ENCODE data around the gene MFAP2.

MFAP2 gene

GRCh38 chr1:16980473-16981268, at the start of gene MFAP2:
Gene MFAP2 (minus strand): TSS chr1:16980620. CDS start chr1:16978273, 2,347 bp downstream.
- peaks cover 3% of the 10 kb centered on the region for H3K27me3 ChIP-seq (ENCODE audit: control insufficient read depth, insufficient read depth, low read length)
- no peaks in the 10 kb centered on the region for H3K36me3 ChIP-seq (ENCODE audit: control insufficient read depth, insufficient read depth, low read length)
- peak within 1 kb of the TSS; percentile 32 for H3K27ac ChIP-seq (ENCODE audit: low read depth, low read length)
- peaks cover 3% of the 10 kb centered on the region for H3K4me1 ChIP-seq (ENCODE audit: control insufficient read depth, insufficient read depth, low read length)
- peak within 1 kb of the TSS; percentile 56 for H3K4me3 ChIP-seq (ENCODE audit: low read length)
- H3K9ac ChIP-seq (ENCODE audit: low read length), result peak within 1 kb of the TSS; percentile 0

GRCh38 chr1:17030206-17030605, 49.8 kb upstream of the MFAP2 start:
- peaks cover 23% of the 10 kb centered on the region for H3K36me3 ChIP-seq (ENCODE audit: control insufficient read depth, insufficient read depth, low read length)
- H3K4me1 ChIP-seq (ENCODE audit: control insufficient read depth, insufficient read depth, low read length), result no peaks in the 10 kb centered on the region
- no peaks in the 10 kb centered on the region for H3K27me3 ChIP-seq (ENCODE audit: control insufficient read depth, insufficient read depth, low read length)
- no peak overlapping the region for H3K27ac ChIP-seq (ENCODE audit: low read depth, low read length)
- H3K4me3 ChIP-seq (ENCODE audit: low read length), result no peak overlapping the region
- no peak overlapping the region for H3K9ac ChIP-seq (ENCODE audit: low read length)

GRCh38 chr1:17028662-17029188, 48.3 kb upstream of the MFAP2 start:
- Histone ChIP-seq H3K4me3 (ENCODE audit: low read length) (no peak overlapping the region), H3K9ac (ENCODE audit: low read length) (no peak overlapping the region), H3K36me3 (ENCODE audit: control insufficient read depth, insufficient read depth, low read length) (peaks cover 26% of the 10 kb centered on the region), H3K4me1 (ENCODE audit: control insufficient read depth, insufficient read depth, low read length) (no peaks in the 10 kb centered on the region), H3K27ac (ENCODE audit: low read depth, low read length) (no peak overlapping the region), H3K27me3 (ENCODE audit: control insufficient read depth, insufficient read depth, low read length) (no peaks in the 10 kb centered on the region)

- Histone ChIP-seq H3K4me3 (ENCODE audit: low read length) (no peak overlapping the region), H3K27ac (ENCODE audit: low read depth, low read length) (no peak overlapping the region), H3K4me1 (ENCODE audit: control insufficient read depth, insufficient read depth, low read length) (no peaks in the 10 kb centered on the region), H3K9ac (ENCODE audit: low read length) (no peak overlapping the region), H3K36me3 (ENCODE audit: control insufficient read depth, insufficient read depth, low read length) (peaks cover 33% of the 10 kb centered on the region), H3K27me3 (ENCODE audit: control insufficient read depth, insufficient read depth, low read length) (no peaks in the 10 kb centered on the region)
Measured at GRCh38 chr1:17027900-17028299, 47.5 kb upstream of the MFAP2 start.

GRCh38 chr1:17027403-17027802, 47.0 kb upstream of the MFAP2 start:
- Histone ChIP-seq H3K27me3 (ENCODE audit: control insufficient read depth, insufficient read depth, low read length) (no peaks in the 10 kb centered on the region), H3K4me1 (ENCODE audit: control insufficient read depth, insufficient read depth, low read length) (no peaks in the 10 kb centered on the region), H3K9ac (ENCODE audit: low read length) (no peak overlapping the region), H3K4me3 (ENCODE audit: low read length) (no peak overlapping the region), H3K36me3 (ENCODE audit: control insufficient read depth, insufficient read depth, low read length) (peaks cover 32% of the 10 kb centered on the region), H3K27ac (ENCODE audit: low read depth, low read length) (no peak overlapping the region)

GRCh38 chr1:17024721-17025120, 44.3 kb upstream of the MFAP2 start:
- peaks cover 49% of the 10 kb centered on the region for H3K36me3 ChIP-seq (ENCODE audit: control insufficient read depth, insufficient read depth, low read length)

GRCh38 chr1:17023573-17023972, 43.2 kb upstream of the MFAP2 start:
- Histone ChIP-seq H3K4me1 (ENCODE audit: control insufficient read depth, insufficient read depth, low read length) (no peaks in the 10 kb centered on the region), H3K9ac (ENCODE audit: low read length) (no peak overlapping the region), H3K36me3 (ENCODE audit: control insufficient read depth, insufficient read depth, low read length) (peaks cover 52% of the 10 kb centered on the region), H3K4me3 (ENCODE audit: low read length) (no peak overlapping the region), H3K27me3 (ENCODE audit: control insufficient read depth, insufficient read depth, low read length) (no peaks in the 10 kb centered on the region), H3K27ac (ENCODE audit: low read depth, low read length) (no peak overlapping the region)

More at GRCh38 chr1:17024721-17025120, 44.3 kb upstream of the MFAP2 start:
- Histone ChIP-seq H3K9ac (ENCODE audit: low read length) (no peak overlapping the region), H3K4me1 (ENCODE audit: control insufficient read depth, insufficient read depth, low read length) (no peaks in the 10 kb centered on the region), H3K27ac (ENCODE audit: low read depth, low read length) (no peak overlapping the region), H3K4me3 (ENCODE audit: low read length) (no peak overlapping the region), H3K27me3 (ENCODE audit: control insufficient read depth, insufficient read depth, low read length) (no peaks in the 10 kb centered on the region)

GRCh38 chr1:17023102-17023501, 42.7 kb upstream of the MFAP2 start:
- no peak overlapping the region for H3K9ac ChIP-seq (ENCODE audit: low read length)
- no peaks in the 10 kb centered on the region for H3K4me1 ChIP-seq (ENCODE audit: control insufficient read depth, insufficient read depth, low read length)
- no peak overlapping the region for H3K4me3 ChIP-seq (ENCODE audit: low read length)
- H3K27ac ChIP-seq (ENCODE audit: low read depth, low read length), result no peak overlapping the region
- H3K36me3 ChIP-seq (ENCODE audit: control insufficient read depth, insufficient read depth, low read length), result peaks cover 51% of the 10 kb centered on the region
- no peaks in the 10 kb centered on the region for H3K27me3 ChIP-seq (ENCODE audit: control insufficient read depth, insufficient read depth, low read length)

GRCh38 chr1:17021896-17022295, 41.5 kb upstream of the MFAP2 start:
- no peak overlapping the region for H3K9ac ChIP-seq (ENCODE audit: low read length)

GRCh38 chr1:17020502-17020901, 40.1 kb upstream of the MFAP2 start:
- H3K27ac ChIP-seq (ENCODE audit: low read depth, low read length), result no peak overlapping the region
- no peaks in the 10 kb centered on the region for H3K27me3 ChIP-seq (ENCODE audit: control insufficient read depth, insufficient read depth, low read length)
- no peak overlapping the region for H3K4me3 ChIP-seq (ENCODE audit: low read length)
- no peaks in the 10 kb centered on the region for H3K4me1 ChIP-seq (ENCODE audit: control insufficient read depth, insufficient read depth, low read length)
- H3K36me3 ChIP-seq (ENCODE audit: control insufficient read depth, insufficient read depth, low read length), result peaks cover 35% of the 10 kb centered on the region
- no peak overlapping the region for H3K9ac ChIP-seq (ENCODE audit: low read length)

More at GRCh38 chr1:17021896-17022295, 41.5 kb upstream of the MFAP2 start:
- Histone ChIP-seq H3K36me3 (ENCODE audit: control insufficient read depth, insufficient read depth, low read length) (peaks cover 40% of the 10 kb centered on the region), H3K27ac (ENCODE audit: low read depth, low read length) (no peak overlapping the region), H3K4me1 (ENCODE audit: control insufficient read depth, insufficient read depth, low read length) (no peaks in the 10 kb centered on the region), H3K27me3 (ENCODE audit: control insufficient read depth, insufficient read depth, low read length) (no peaks in the 10 kb centered on the region), H3K4me3 (ENCODE audit: low read length) (no peak overlapping the region)

GRCh38 chr1:17018849-17019248, 38.4 kb upstream of the MFAP2 start:
- Histone ChIP-seq H3K27me3 (ENCODE audit: control insufficient read depth, insufficient read depth, low read length) (no peaks in the 10 kb centered on the region), H3K4me3 (ENCODE audit: low read length) (no peak overlapping the region), H3K4me1 (ENCODE audit: control insufficient read depth, insufficient read depth, low read length) (no peaks in the 10 kb centered on the region), H3K9ac (ENCODE audit: low read length) (no peak overlapping the region), H3K36me3 (ENCODE audit: control insufficient read depth, insufficient read depth, low read length) (peaks cover 33% of the 10 kb centered on the region), H3K27ac (ENCODE audit: low read depth, low read length) (no peak overlapping the region)

- no peak overlapping the region for H3K4me3 ChIP-seq (ENCODE audit: low read length)
- H3K27ac ChIP-seq (ENCODE audit: low read depth, low read length), result no peak overlapping the region
- no peak overlapping the region for H3K9ac ChIP-seq (ENCODE audit: low read length)
- H3K27me3 ChIP-seq (ENCODE audit: control insufficient read depth, insufficient read depth, low read length), result no peaks in the 10 kb centered on the region
- peaks cover 21% of the 10 kb centered on the region for H3K36me3 ChIP-seq (ENCODE audit: control insufficient read depth, insufficient read depth, low read length)
- H3K4me1 ChIP-seq (ENCODE audit: control insufficient read depth, insufficient read depth, low read length), result no peaks in the 10 kb centered on the region
Measured at GRCh38 chr1:17017435-17017834, 37.0 kb upstream of the MFAP2 start.

- Histone ChIP-seq H3K4me3 (ENCODE audit: low read length) (no peak overlapping the region), H3K9ac (ENCODE audit: low read length) (no peak overlapping the region), H3K27me3 (ENCODE audit: control insufficient read depth, insufficient read depth, low read length) (no peaks in the 10 kb centered on the region), H3K36me3 (ENCODE audit: control insufficient read depth, insufficient read depth, low read length) (peaks cover 12% of the 10 kb centered on the region), H3K27ac (ENCODE audit: low read depth, low read length) (no peak overlapping the region), H3K4me1 (ENCODE audit: control insufficient read depth, insufficient read depth, low read length) (no peaks in the 10 kb centered on the region)
Measured at GRCh38 chr1:17016317-17016661, 35.9 kb upstream of the MFAP2 start.
